A549 (cell line): ENCODE measurements around the gene MYH6. TPM values are rescaled to one million over a fixed set of nuclear protein-coding genes. Genes with fewer than 3 reads are reported as not detected.

Source experiments
- ATAC-seq, 2 experiments: fragments of 200-7000 bp in 1 of 2; fragments of >200 bp in 1 of 2; cut with Nextera tagmentation in 1 of 2; cut with Tn5 transposase in 1 of 2; 3 replicates each; pipeline versions ENCODE4 v1.8.0 to v1.9.1; 2018 to 2020; ENCODE audit warnings: mild to moderate bottlenecking in 1 of 2, moderate library complexity in 1 of 2
- CTCF ChIA-PET: fragments of 300-600 bp; sonication (Branson Sonifier 250); formaldehyde crosslinking; extraction: SDS; loops from one replicate; lab custom pipeline; 2021; ENCODE audit warnings: antibody characterized with exemption, inconsistent platforms; lab: Yijun Ruan, JAX
- POLR2A ChIA-PET: fragments of 350-600 bp; formaldehyde crosslinking; extraction: SDS; loops from one replicate; lab custom pipeline; 2021; ENCODE audit warnings: antibody characterized with exemption, inconsistent platforms; lab: Yijun Ruan, JAX
- DNase-seq, 2 experiments: peaks; one replicate each; pipeline versions ENCODE4 v3.0.0 to v3.0.0-alpha.2; 2011 to 2016; ENCODE audit warnings: low read depth in 1 of 2, low spot score in 1 of 2
- FAIRE-seq: peaks from 2 replicates; lab custom pipeline; 2011; peaks lifted over from hg19 to GRCh38; lab: Jason Lieb, UNC
- H3K27ac ChIP-seq, 2 experiments: fragments of >200 bp; sonication (Bioruptor Twin); formaldehyde crosslinking; 3 replicates each; pipeline ENCODE4 v1.5.1; 2016 to 2017
- H3K4me1 ChIP-seq: fragments of >200 bp; sonication (Bioruptor Twin); formaldehyde crosslinking; 3 replicates; pipeline ENCODE4 v1.6.1; 2016
- H3K4me2 ChIP-seq: fragments of >200 bp; sonication (Bioruptor Twin); formaldehyde crosslinking; 3 replicates; pipeline ENCODE4 v1.6.1; 2016
- H3K4me3 ChIP-seq: fragments of >200 bp; sonication (Bioruptor Twin); formaldehyde crosslinking; 3 replicates; pipeline ENCODE4 v1.5.1; 2016
- H3K9me3 ChIP-seq: fragments of >200 bp; sonication (Bioruptor Twin); formaldehyde crosslinking; 3 replicates; pipeline ENCODE4 v1.6.1; 2016
- BCL3 ChIP-seq: fragments of >200 bp; sonication (Bioruptor Twin); formaldehyde crosslinking; IDR thresholded peaks from 3 replicates; pipeline ENCODE4 v1.6.1; 2016
- CHD2 ChIP-seq: fragments of 150-350 bp; IDR thresholded peaks from 2 replicates; pipeline ENCODE4 v1.6.1; 2014; ENCODE audit warnings: low read length; ENCODE audit not compliant: partially characterized antibody
- E2F6 ChIP-seq: IDR thresholded peaks from 2 replicates; pipeline ENCODE4 v1.6.1; 2012; ENCODE audit warnings: low read depth, borderline replicate concordance
- EHMT2 ChIP-seq: fragments of 200-600 bp; sonication (generic); IDR thresholded peaks from 2 replicates; pipeline ENCODE4 v1.6.1; 2016; ENCODE audit warnings: antibody characterized with exemption, low read depth, mild to moderate bottlenecking, moderate library complexity
- ELK1 ChIP-seq: fragments of 150-350 bp; IDR thresholded peaks from 2 replicates; pipeline ENCODE4 v1.6.1; 2014; ENCODE audit warnings: low read depth, mild to moderate bottlenecking, low read length
- ESRRA ChIP-seq: fragments of 150-350 bp; IDR thresholded peaks from 2 replicates; pipeline ENCODE4 v1.6.1; 2014; ENCODE audit warnings: mild to moderate bottlenecking, low read length, borderline replicate concordance
- FOSB ChIP-seq: fragments of 250-450 bp; sonication (Bioruptor Pico); IDR thresholded peaks from 2 replicates; pipeline ENCODE4 v1.5.0; 2020; ENCODE audit warnings: mild to moderate bottlenecking, moderate library complexity
- FOXS1 ChIP-seq: fragments of 250-450 bp; sonication (Bioruptor Pico); IDR thresholded peaks from 2 replicates; pipeline ENCODE4 v1.5.0; 2020; ENCODE audit warnings: mild to moderate bottlenecking, moderate library complexity
- GATA3 ChIP-seq: IDR thresholded peaks from 2 replicates; pipeline ENCODE4 v1.6.1; 2012; ENCODE audit warnings: borderline replicate concordance
- HES2 ChIP-seq: fragments of >200 bp; sonication (Bioruptor Twin); formaldehyde crosslinking; IDR thresholded peaks from 2 replicates; pipeline ENCODE4 v1.6.1; 2016
- HOXB5 ChIP-seq: fragments of 250-450 bp; sonication (Bioruptor Pico); IDR thresholded peaks from 2 replicates; pipeline ENCODE4 v1.5.0; 2020; ENCODE audit warnings: mild to moderate bottlenecking, moderate library complexity
- JUN ChIP-seq, 2 experiments: fragments of >200 bp; sonication (Bioruptor Twin); formaldehyde crosslinking; IDR thresholded peaks; 2 replicates in 1 of 2; 3 replicates in 1 of 2; pipeline ENCODE4 v1.6.1; 2016 to 2017
- MAFK ChIP-seq: fragments of 450-650 bp; IDR thresholded peaks from 2 replicates; pipeline ENCODE4 v1.6.1; 2014; ENCODE audit not compliant: partially characterized antibody
- MYC ChIP-seq: IDR thresholded peaks from 2 replicates; pipeline ENCODE4 v1.6.1; 2012; ENCODE audit warnings: mild to moderate bottlenecking, inconsistent platforms, low read length, improper control_type of control experiment, borderline replicate concordance
- PBX3 ChIP-seq: IDR thresholded peaks from 2 replicates; pipeline ENCODE4 v1.6.1; 2012
- PHF8 ChIP-seq: fragments of 200-600 bp; sonication (generic); IDR thresholded peaks from 2 replicates; pipeline ENCODE4 v1.6.1; 2016; ENCODE audit warnings: low read depth, mild to moderate bottlenecking, antibody characterized with exemption, moderate library complexity, borderline replicate concordance
- POLR2A ChIP-seq: IDR thresholded peaks from 2 replicates; pipeline ENCODE4 v1.6.1; 2012; ENCODE audit warnings: mild to moderate bottlenecking, low read length
- RARB ChIP-seq: fragments of 250-450 bp; sonication (Bioruptor Pico); IDR thresholded peaks from 2 replicates; pipeline ENCODE4 v1.8.0; 2021; ENCODE audit warnings: mild to moderate bottlenecking, moderate library complexity
- RFX5 ChIP-seq: fragments of 450-650 bp; IDR thresholded peaks from 2 replicates; pipeline ENCODE4 v1.7.1; 2014; ENCODE audit warnings: antibody characterized with exemption, mild to moderate bottlenecking, moderate library complexity
- ZFP36 ChIP-seq: fragments of 450-650 bp; IDR thresholded peaks from 2 replicates; pipeline ENCODE4 v1.6.1; 2014; ENCODE audit warnings: borderline replicate concordance; ENCODE audit not compliant: partially characterized antibody
- WGBS: methylation state at CpG from one replicate; pipeline ENCODE4 v1.1.6; 2017; ENCODE audit errors: missing lambda C conversion rate; 5-methylcytosine and 5-hydroxymethylcytosine counted together
- polyA plus RNA-seq, 4 experiments: library from polyadenylated mRNA; depleted of rRNA in 3 of 4; stranded (reverse); fragments of >200 nt; fragmentation: RNase III in 1 of 4; extraction: RNeasy Plus Mini Kit Qiagen cat#74134 plus additional on column Dnase treatment in 1 of 4; gene quantifications; 2 replicates in 3 of 4; 3 replicates in 1 of 4; pipeline ENCODE4 v1.2.3, GENCODE V29; 2011 to 2017

The MYH6 gene
- polyA plus RNA-seq, 2 of the 4 experiments (the other 2 are of a cell fraction), result not detected

GRCh38 chr14:23375527-23376251 is 32.4 kb downstream of the MYH6 start:
- POLR2A ChIA-PET, result no interaction called here
- no peak overlapping the region for H3K27ac ChIP-seq
- ATAC-seq (no peak), FAIRE-seq (no peak), DNase-seq (no peak)
- H3K4me2 ChIP-seq, result no peak overlapping the region
- no peaks in the 10 kb centered on the region for H3K9me3 ChIP-seq
- no peak overlapping the region for H3K4me3 ChIP-seq
- WGBS, result 80% methylated on average over 16 of the region's 21 CpGs
- TF ChIP-seq CHD2 (no peak), ZFP36 (no peak), EHMT2 (no peak), PBX3 (no peak), RFX5 (no peak), GATA3 (no peak), HOXB5 (no peak), E2F6 (no peak), MYC (no peak), MAFK (no peak), JUN (IDR thresholded peaks at IDR 0.05) (no peak), FOXS1 (no peak), PHF8 (no peak), RARB (CRISPR knock-in tag) (no peak), ESRRA (no peak), HES2 (no peak), ELK1 (no peak), FOSB (no peak)
- H3K4me1 ChIP-seq, result no peaks in the 10 kb centered on the region
- CTCF ChIA-PET, result interaction anchor here (1.5 to 11.1 kb wide), 6 partner anchors 8 to 67 kb away, joined by 4 to 186 read pairs (median 71); no protein-coding TSS in a partner anchor

GRCh38 chr14:23373041-23373440 is 35.0 kb downstream of the MYH6 start:
- CTCF ChIA-PET, result interaction anchor here (7.3 to 7.9 kb wide), 2 partner anchors 11 to 13 kb away, joined by 30 to 80 read pairs; no protein-coding TSS in a partner anchor
- FAIRE-seq, result no peak
- 41% methylated on average over 3 of the region's 3 CpGs for WGBS

More at GRCh38 chr14:23373041-23373440, 35.0 kb downstream of the MYH6 start:
- no peaks in the 10 kb centered on the region for H3K4me1 ChIP-seq
- DNase-seq, result no peak
- POLR2A ChIA-PET, result no interaction called here
- TF ChIP-seq BCL3 (no peak), POLR2A (no peak), EHMT2 (no peak), CHD2 (no peak)
- TF ChIP-seq, all 56 proteins: peak for 0
- Histone ChIP-seq H3K4me3 (no peak overlapping the region), H3K27ac (no peak overlapping the region), H3K4me2 (no peak overlapping the region), H3K9me3 (no peaks in the 10 kb centered on the region)
- ATAC-seq, result no peak
